GM21390 (cell line): ENCODE data around the gene SLC2A6.

Experiments
- ATAC-seq: cut with Tn5 transposase; IDR thresholded peaks from one replicate; pipeline ENCODE4 v1.9.1; 2021; ENCODE audit not compliant: unreplicated experiment

SLC2A6 gene

GRCh38 chr9:133516256-133516960 lies 37.5 kb upstream of the SLC2A6 start:
- ATAC-seq = no peak

GRCh38 chr9:133515615-133516255 lies 36.8 kb upstream of the SLC2A6 start:
- ATAC-seq = no peak

- no peak for ATAC-seq
Observed at GRCh38 chr9:133515240-133515610, 36.3 kb upstream of the SLC2A6 start.

- ATAC-seq = no peak
Observed at GRCh38 chr9:133514460-133515239, 35.8 kb upstream of the SLC2A6 start.

GRCh38 chr9:133513214-133514100 lies 34.6 kb upstream of the SLC2A6 start:
- ATAC-seq = no peak

- ATAC-seq = no peak
Observed at GRCh38 chr9:133512253-133513213, 33.6 kb upstream of the SLC2A6 start.

GRCh38 chr9:133511607-133512006 lies 32.7 kb upstream of the SLC2A6 start:
- ATAC-seq = no peak

- no peak for ATAC-seq
Observed at GRCh38 chr9:133510926-133511505, 32.1 kb upstream of the SLC2A6 start.

- no peak for ATAC-seq
Observed at GRCh38 chr9:133509179-133510083, 30.5 kb upstream of the SLC2A6 start.

- ATAC-seq = no peak
Observed at GRCh38 chr9:133508046-133508445, 29.1 kb upstream of the SLC2A6 start.

- ATAC-seq = no peak
Observed at GRCh38 chr9:133507246-133507965, 28.5 kb upstream of the SLC2A6 start.

- no peak for ATAC-seq
Observed at GRCh38 chr9:133506653-133507038, 27.7 kb upstream of the SLC2A6 start.

- no peak for ATAC-seq
Observed at GRCh38 chr9:133505901-133506652, 27.2 kb upstream of the SLC2A6 start.

GRCh38 chr9:133505186-133505830 lies 26.4 kb upstream of the SLC2A6 start:
- no peak for ATAC-seq

- no peak for ATAC-seq
Observed at GRCh38 chr9:133502112-133502511, 23.2 kb upstream of the SLC2A6 start.

GRCh38 chr9:133499892-133500270 lies 21.0 kb upstream of the SLC2A6 start:
- ATAC-seq = no peak
